IMR-90 (cell line): Measurements from ENCODE around the gene CDK5RAP2. TPM values are rescaled to one million over a fixed set of nuclear protein-coding genes. Genes with fewer than 3 reads are reported as not detected.

Experiments
- ATAC-seq: fragments of 200-7000 bp; cut with Tn5 transposase; 2 replicates; pipeline ENCODE4 v1.9.1; 2020; ENCODE audit warnings: low read depth, mild to moderate bottlenecking, moderate library complexity
- BruUV-seq: library from RNA; stranded (reverse); fragments of 400-500 nt; replicated peaks from 2 replicates; lab custom pipeline; 2021; lab: Mats Ljungman, UMichigan
- CTCF ChIA-PET: fragments of 300-600 bp; formaldehyde crosslinking; extraction: SDS; loops from one replicate; lab custom pipeline; 2021; ENCODE audit warnings: antibody characterized with exemption; lab: Yijun Ruan, JAX
- POLR2A ChIA-PET: fragments of 300-600 bp; sonication (Branson Sonifier 250); formaldehyde crosslinking; loops from one replicate; lab custom pipeline; 2022; ENCODE audit warnings: antibody characterized with exemption; ENCODE audit not compliant: unreplicated experiment; lab: Charles Lee
- DNase-seq: peaks from one replicate; pipeline ENCODE4 v3.0.0; 2013
- H2AFZ ChIP-seq: replicated peaks from 2 replicates; pipeline ENCODE3; 2013; ENCODE audit warnings: low read length, mild to moderate bottlenecking; ENCODE audit not compliant: poor library complexity
- H2AK5ac ChIP-seq: 2 replicates; pipeline ENCODE4 v1.6.1; 2013; ENCODE audit warnings: low read depth, low read length, inconsistent platforms
- H2AK9ac ChIP-seq: replicated peaks from 2 replicates; pipeline ENCODE3; 2013; ENCODE audit warnings: mild to moderate bottlenecking, low read depth, low read length, moderate library complexity; ENCODE audit not compliant: poor library complexity
- H2BK120ac ChIP-seq: 2 replicates; pipeline ENCODE4 v1.6.1; 2013; ENCODE audit warnings: low read depth, low read length, inconsistent platforms
- H2BK15ac ChIP-seq: 3 replicates; pipeline ENCODE4 v1.6.1; 2013; ENCODE audit warnings: low read depth, low read length, inconsistent platforms
- H2BK20ac ChIP-seq: 2 replicates; pipeline ENCODE4 v1.6.1; 2013; ENCODE audit warnings: low read depth, mild to moderate bottlenecking, inconsistent platforms, low read length, moderate library complexity
- H2BK5ac ChIP-seq: 2 replicates; pipeline ENCODE4 v1.6.1; 2013; ENCODE audit warnings: mild to moderate bottlenecking, low read depth, low read length, inconsistent platforms; ENCODE audit not compliant: poor library complexity, severe bottlenecking
- H3K14ac ChIP-seq: replicated peaks from 2 replicates; pipeline ENCODE4 v1.6.1; 2013; ENCODE audit warnings: low read depth, low read length, inconsistent platforms
- H3K18ac ChIP-seq: 2 replicates; pipeline ENCODE4 v1.6.1; 2013; ENCODE audit warnings: low read depth, low read length, control low read depth
- H3K23ac ChIP-seq: 2 replicates; pipeline ENCODE4 v1.6.1; 2013; ENCODE audit warnings: low read depth, low read length, inconsistent platforms
- H3K27ac ChIP-seq: 2 replicates; pipeline ENCODE4 v1.5.1; 2013; ENCODE audit warnings: mild to moderate bottlenecking, control low read depth, low read length; ENCODE audit not compliant: insufficient read depth
- H3K27me3 ChIP-seq: 2 replicates; pipeline ENCODE4 v1.6.1; 2013; ENCODE audit warnings: low read length; ENCODE audit not compliant: control insufficient read depth, insufficient read depth
- H3K36me3 ChIP-seq: 2 replicates; pipeline ENCODE4 v1.6.1; 2013; ENCODE audit warnings: low read length, mixed read lengths; ENCODE audit not compliant: control insufficient read depth, insufficient read depth
- H3K4ac ChIP-seq: 2 replicates; pipeline ENCODE4 v1.6.1; 2013; ENCODE audit warnings: low read depth, low read length, inconsistent platforms
- H3K4me1 ChIP-seq: 2 replicates; pipeline ENCODE4 v1.6.1; 2013; ENCODE audit warnings: low read length, mixed read lengths; ENCODE audit not compliant: control insufficient read depth, insufficient read depth
- H3K4me2 ChIP-seq: 2 replicates; pipeline ENCODE4 v1.6.1; 2013; ENCODE audit warnings: low read depth, mild to moderate bottlenecking, control low read depth, low read length, moderate library complexity
- H3K4me3 ChIP-seq: 2 replicates; pipeline ENCODE4 v1.5.1; 2013; ENCODE audit warnings: low read depth, mild to moderate bottlenecking, control low read depth, low read length, moderate library complexity; ENCODE audit not compliant: insufficient read depth
- H3K56ac ChIP-seq: 2 replicates; pipeline ENCODE4 v1.6.1; 2013; ENCODE audit warnings: low read length, inconsistent platforms; ENCODE audit not compliant: insufficient read depth; ENCODE audit errors: extremely low read depth
- H3K79me1 ChIP-seq, 2 experiments: 2 replicates each; pipeline ENCODE4 v1.6.1; 2013; ENCODE audit warnings: low read length in 2 of 2, inconsistent platforms in 1 of 2, low read depth in 1 of 2
- H3K9ac ChIP-seq: 2 replicates; pipeline ENCODE4 v1.6.1; 2013; ENCODE audit warnings: low read depth, low read length, control low read depth
- H3K9me1 ChIP-seq: 2 replicates; pipeline ENCODE4 v1.6.1; 2013; ENCODE audit warnings: low read length, inconsistent platforms; ENCODE audit not compliant: insufficient read depth
- H3K9me3 ChIP-seq: 2 replicates; pipeline ENCODE4 v1.6.1; 2013; ENCODE audit warnings: low read length; ENCODE audit not compliant: control insufficient read depth, insufficient read depth
- H4K20me1 ChIP-seq: 2 replicates; pipeline ENCODE4 v1.6.1; 2013; ENCODE audit warnings: low read length, inconsistent platforms; ENCODE audit not compliant: insufficient read depth
- H4K5ac ChIP-seq: 2 replicates; pipeline ENCODE4 v1.6.1; 2013; ENCODE audit warnings: mild to moderate bottlenecking, low read depth, low read length, control low read depth
- H4K8ac ChIP-seq, 2 experiments: 2 replicates each; pipeline ENCODE4 v1.6.1; 2013; ENCODE audit warnings: low read depth in 2 of 2, low read length in 2 of 2, control low read depth in 1 of 2, inconsistent platforms in 1 of 2
- H4K91ac ChIP-seq: 2 replicates; pipeline ENCODE4 v1.6.1; 2013; ENCODE audit warnings: low read depth, low read length, inconsistent platforms; ENCODE audit not compliant: insufficient read depth
- BHLHE40 ChIP-seq: fragments of 150-350 bp; IDR thresholded peaks from 2 replicates; pipeline ENCODE4 v1.6.1; 2016; ENCODE audit warnings: mild to moderate bottlenecking, low read depth, low read length
- RCOR1 ChIP-seq: IDR thresholded peaks from 2 replicates; pipeline ENCODE4 v1.6.1; 2012; ENCODE audit warnings: mild to moderate bottlenecking, low read length, improper control_type of control experiment; ENCODE audit not compliant: insufficient replicate concordance
- USF2 ChIP-seq: fragments of 150-350 bp; IDR thresholded peaks from 2 replicates; pipeline ENCODE4 v1.6.1; 2017; ENCODE audit warnings: mild to moderate bottlenecking, antibody characterized with exemption, low read length, low read depth
- WGBS, 2 experiments: methylation state at CpG; one replicate each; pipeline versions ENCODE4 v1.1.5 to v1.1.7; 2013; ENCODE audit warnings: missing lambda C conversion rate in 2 of 2; ENCODE audit not compliant: insufficient read length in 1 of 2; ENCODE audit errors: extremely low coverage in 2 of 2; 5-methylcytosine and 5-hydroxymethylcytosine counted together
- dilution Hi-C: fragments of 300-500 bp; cut with HindIII; formaldehyde crosslinking; loops from one replicate; pipeline ENCODE4 v1.14.3; 2018; ENCODE audit warnings: low sequenced_read_pairs; ENCODE audit not compliant: unreplicated experiment
- in situ Hi-C: fragments of 300-500 bp; cut with MboI; formaldehyde crosslinking; loops from 3 replicates; pipeline ENCODE4 v1.14.3; 2019; ENCODE audit warnings: low sequenced_read_pairs, inconsistent platforms, mixed read lengths
- intact Hi-C: fragments of 100-400 bp; cut with micrococcal nuclease; formaldehyde crosslinking; loops from 2 replicates; pipeline ENCODE4 v1.10.0; 2022
- polyA plus RNA-seq, 3 experiments: library from polyadenylated mRNA; depleted of rRNA; stranded (reverse); fragments of >200 nt; gene quantifications; 2 replicates each; pipeline ENCODE4 v1.2.3, GENCODE V29; 2012; ENCODE audit warnings: low replicate concordance in 1 of 3
- total RNA-seq: library from RNA; depleted of rRNA; stranded (reverse); fragments of >200 nt; gene quantifications from 2 replicates; pipeline ENCODE4 v1.2.3, GENCODE V29; 2012
- TF ChIP-seq, protein P1 (sequence below): fragments of 150-350 bp; IDR thresholded peaks from 2 replicates; pipeline ENCODE4 v1.6.1; 2016; ENCODE audit warnings: low read depth, mild to moderate bottlenecking, low read length, moderate library complexity, borderline replicate concordance
- TF ChIP-seq, protein P2 (sequence below): conservative IDR thresholded peaks from 2 replicates; pipeline ENCODE4 v1.5.1; 2012; ENCODE audit warnings: mild to moderate bottlenecking, low read depth, low read length, improper control_type of control experiment

The CDK5RAP2 gene
- total and polyA plus RNA-seq, 2 of the 4 experiments (the other 2 are of a cell fraction): 29.5 to 31.7 TPM

DNA sequence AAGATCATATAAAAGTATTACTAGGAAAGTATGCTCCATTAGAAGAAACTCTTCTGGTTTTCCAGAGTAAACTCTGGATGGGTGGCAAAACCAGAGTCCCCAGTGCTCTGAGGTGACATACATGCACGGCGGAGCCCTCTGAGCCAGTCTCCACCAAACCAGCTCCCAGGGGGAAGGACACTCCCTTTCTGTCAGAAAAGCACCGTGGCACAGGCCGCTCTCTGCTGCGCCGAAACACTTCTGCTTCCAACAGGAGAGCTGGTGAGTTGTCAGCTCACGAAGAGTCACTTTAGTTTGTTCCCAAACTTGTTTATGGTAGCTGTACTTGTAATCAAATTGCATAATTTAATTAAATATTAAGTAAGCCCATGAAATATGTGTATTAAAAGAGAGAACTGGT lies 184.6 kb downstream of the CDK5RAP2 start:
- no peak for ATAC-seq
- dilution Hi-C loops: no loop called here
- peaks cover 34% of the 10 kb centered on the region for H3K9me1 ChIP-seq
- ChIA-PET POLR2A (no interaction called here), CTCF (interaction anchor here (0.6 to 1.4 kb wide), 3 partner anchors 22 to 82 kb away, joined by 3 to 7 read pairs (median 4); no protein-coding TSS in a partner anchor)
- TF ChIP-seq, protein P1, sequence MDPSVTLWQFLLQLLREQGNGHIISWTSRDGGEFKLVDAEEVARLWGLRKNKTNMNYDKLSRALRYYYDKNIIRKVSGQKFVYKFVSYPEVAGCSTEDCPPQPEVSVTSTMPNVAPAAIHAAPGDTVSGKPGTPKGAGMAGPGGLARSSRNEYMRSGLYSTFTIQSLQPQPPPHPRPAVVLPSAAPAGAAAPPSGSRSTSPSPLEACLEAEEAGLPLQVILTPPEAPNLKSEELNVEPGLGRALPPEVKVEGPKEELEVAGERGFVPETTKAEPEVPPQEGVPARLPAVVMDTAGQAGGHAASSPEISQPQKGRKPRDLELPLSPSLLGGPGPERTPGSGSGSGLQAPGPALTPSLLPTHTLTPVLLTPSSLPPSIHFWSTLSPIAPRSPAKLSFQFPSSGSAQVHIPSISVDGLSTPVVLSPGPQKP: no peak
- TF ChIP-seq, protein P2, sequence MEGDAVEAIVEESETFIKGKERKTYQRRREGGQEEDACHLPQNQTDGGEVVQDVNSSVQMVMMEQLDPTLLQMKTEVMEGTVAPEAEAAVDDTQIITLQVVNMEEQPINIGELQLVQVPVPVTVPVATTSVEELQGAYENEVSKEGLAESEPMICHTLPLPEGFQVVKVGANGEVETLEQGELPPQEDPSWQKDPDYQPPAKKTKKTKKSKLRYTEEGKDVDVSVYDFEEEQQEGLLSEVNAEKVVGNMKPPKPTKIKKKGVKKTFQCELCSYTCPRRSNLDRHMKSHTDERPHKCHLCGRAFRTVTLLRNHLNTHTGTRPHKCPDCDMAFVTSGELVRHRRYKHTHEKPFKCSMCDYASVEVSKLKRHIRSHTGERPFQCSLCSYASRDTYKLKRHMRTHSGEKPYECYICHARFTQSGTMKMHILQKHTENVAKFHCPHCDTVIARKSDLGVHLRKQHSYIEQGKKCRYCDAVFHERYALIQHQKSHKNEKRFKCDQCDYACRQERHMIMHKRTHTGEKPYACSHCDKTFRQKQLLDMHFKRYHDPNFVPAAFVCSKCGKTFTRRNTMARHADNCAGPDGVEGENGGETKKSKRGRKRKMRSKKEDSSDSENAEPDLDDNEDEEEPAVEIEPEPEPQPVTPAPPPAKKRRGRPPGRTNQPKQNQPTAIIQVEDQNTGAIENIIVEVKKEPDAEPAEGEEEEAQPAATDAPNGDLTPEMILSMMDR: no peak
- TF ChIP-seq USF2 (no peak), RCOR1 (no peak), BHLHE40 (no peak)
- no peak overlapping the region for H2AK9ac ChIP-seq
- peak overlapping the region; percentile 98 for H2BK120ac ChIP-seq
- in situ Hi-C loops: no loop called here
- H3K27me3 ChIP-seq: no peaks in the 10 kb centered on the region
- H2BK5ac ChIP-seq: peak overlapping the region; percentile 79
- peak overlapping the region; percentile 71 for H4K91ac ChIP-seq
- peaks cover 25% of the 10 kb centered on the region for H3K36me3 ChIP-seq
- 0 out of 2 replicates have a peak overlapping the region, but pooled peaks have one; percentile 8 for H3K23ac ChIP-seq
- DNase-seq: no peak
- no peak overlapping the region for H2AFZ ChIP-seq
- H3K4me2 ChIP-seq: no peak overlapping the region
- peak overlapping the region in 1 of 2 experiments; percentile 26; a peak in 2 of 4 replicates for H4K8ac ChIP-seq
- WGBS, 2 experiments: no CpG with 5 or more reads among the region's 7 CpGs
- peak overlapping the region; percentile 10; the same call in 1 of the 2 replicates for H3K14ac ChIP-seq
- H4K5ac ChIP-seq: no peak overlapping the region
- no peak overlapping the region for H3K9ac ChIP-seq
- peak overlapping the region; percentile 43; the same call in 1 of the 2 replicates for H3K27ac ChIP-seq
- 0 out of 3 replicates have a peak overlapping the region, but pooled peaks have one; percentile 34 for H2BK15ac ChIP-seq
- H2BK20ac ChIP-seq: peak overlapping the region; percentile 81
- peak overlapping the region; percentile 78 for H3K4ac ChIP-seq
- H3K79me1 ChIP-seq: peaks cover 4 to 12% of the 10 kb centered on the region in 2 experiments; a peak in 3 of 4 replicates
- peak overlapping the region; percentile 71 for H3K18ac ChIP-seq
- H3K4me3 ChIP-seq: no peak overlapping the region
- no peaks in the 10 kb centered on the region for H3K9me3 ChIP-seq
- intact Hi-C loops: loop anchor here (2.0 to 5.0 kb wide), 2 partner anchors 37 to 79 kb away; no protein-coding TSS in a partner anchor
- H3K56ac ChIP-seq: no peak overlapping the region
- no TSS peak for BruUV-seq
- H3K4me1 ChIP-seq: peaks cover 34% of the 10 kb centered on the region
- H4K20me1 ChIP-seq: no peaks in the 10 kb centered on the region
- peak overlapping the region; percentile 61 for H2AK5ac ChIP-seq
